Stimulated activated CD8-positive, alpha-beta memory T cell treated with anti-CD3 and anti-CD28 coated beads, Interleukin-4, amount 100 ng/mL, for 4 hours (primary cell): Measurements from ENCODE around the gene FGF12.

Experiments used
- DNase-seq, 2 donors: peaks; one replicate each; pipeline ENCODE4 v3.0.0-alpha.2; 2020; ENCODE audit warnings: low read depth in 2 of 2, low spot score in 1 of 2

Gene FGF12

DNA sequence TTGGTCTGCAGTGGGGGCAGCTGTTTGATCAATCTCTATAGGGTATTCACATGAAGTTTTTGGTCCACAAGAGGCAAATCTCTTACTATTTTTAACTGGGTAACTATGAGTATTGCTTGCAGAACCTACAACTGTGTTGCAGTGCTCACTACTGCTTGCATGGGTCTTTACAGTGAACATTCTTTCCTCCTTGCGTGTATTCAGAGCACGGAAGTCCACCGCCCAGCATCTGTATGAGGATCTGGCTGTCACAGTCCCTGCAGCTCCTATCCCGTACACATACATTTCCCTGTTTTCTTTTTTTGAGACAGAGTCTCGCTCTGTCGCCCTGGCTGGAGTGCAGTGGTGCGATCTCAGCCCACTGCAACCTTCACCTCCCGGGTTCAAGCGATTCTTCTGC lies 449.9 kb downstream of the FGF12 start:
- DNase-seq = no peak

DNA sequence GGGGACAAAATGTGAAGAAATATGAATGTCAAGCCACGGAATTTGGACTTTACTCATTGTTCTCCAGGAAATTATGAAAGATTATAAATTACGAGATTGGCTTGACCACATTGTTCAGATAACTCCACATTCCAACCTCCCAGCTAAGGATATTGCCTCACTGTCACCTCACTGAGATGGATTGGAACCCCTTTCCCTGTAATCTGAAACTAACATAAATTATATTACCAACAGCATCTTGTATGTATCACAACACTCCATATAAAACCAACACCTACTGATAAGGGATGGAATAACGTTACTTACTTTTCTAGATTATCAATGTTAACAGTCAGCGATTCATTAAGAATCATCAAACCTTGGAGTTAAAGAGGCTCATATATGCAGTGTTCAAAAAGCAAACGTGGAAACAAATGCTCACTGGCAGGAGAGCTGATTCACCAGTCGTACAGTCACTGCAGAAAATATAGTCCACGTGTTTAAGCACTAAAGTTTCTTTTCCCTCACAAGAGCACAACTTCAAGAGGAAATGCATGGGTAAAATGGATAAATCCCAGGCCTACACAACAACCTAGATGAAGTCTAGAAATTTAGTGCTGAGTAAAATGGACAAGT lies 451.5 kb downstream of the FGF12 start:
- DNase-seq = no peak

- DNase-seq = no peak
These were observed 453.7 kb downstream of the FGF12 start for GRCh38 chr3:192273697-192274010.

DNA sequence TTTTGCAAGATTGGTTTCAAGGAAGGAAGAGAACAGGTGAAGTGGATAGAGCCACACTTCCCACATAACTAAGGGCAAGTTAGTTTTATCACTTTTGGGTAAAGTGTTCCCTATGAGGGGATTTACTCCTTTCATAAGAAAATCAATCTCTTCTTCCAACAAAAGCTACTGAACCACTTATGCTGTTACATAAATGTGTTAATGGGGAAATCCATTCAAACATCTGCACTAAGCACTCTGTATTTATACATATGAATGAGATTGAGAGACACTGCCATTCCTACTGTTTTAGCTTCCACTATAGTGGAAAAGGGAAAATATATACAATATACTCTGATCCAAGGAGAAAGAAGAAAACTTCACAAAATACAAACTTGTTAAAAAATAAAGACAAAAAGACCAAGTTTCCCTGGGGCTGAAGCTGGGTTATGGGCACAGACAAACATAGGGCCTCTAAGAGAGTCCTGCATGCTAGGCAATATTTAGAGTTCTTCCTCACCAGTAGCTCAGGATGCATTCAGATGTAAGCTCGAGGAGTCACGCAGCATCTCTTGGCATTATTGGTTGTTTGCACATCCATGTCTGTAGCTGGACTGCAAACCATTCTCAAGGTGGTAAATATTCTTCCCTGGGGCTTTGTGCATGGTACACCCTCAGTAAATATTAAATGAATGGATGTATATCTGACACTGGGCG lies 454.2 kb downstream of the FGF12 start:
- no peak for DNase-seq

- no peak for DNase-seq
These were observed 465.3 kb downstream of the FGF12 start for GRCh38 chr3:192262001-192262400.

DNA sequence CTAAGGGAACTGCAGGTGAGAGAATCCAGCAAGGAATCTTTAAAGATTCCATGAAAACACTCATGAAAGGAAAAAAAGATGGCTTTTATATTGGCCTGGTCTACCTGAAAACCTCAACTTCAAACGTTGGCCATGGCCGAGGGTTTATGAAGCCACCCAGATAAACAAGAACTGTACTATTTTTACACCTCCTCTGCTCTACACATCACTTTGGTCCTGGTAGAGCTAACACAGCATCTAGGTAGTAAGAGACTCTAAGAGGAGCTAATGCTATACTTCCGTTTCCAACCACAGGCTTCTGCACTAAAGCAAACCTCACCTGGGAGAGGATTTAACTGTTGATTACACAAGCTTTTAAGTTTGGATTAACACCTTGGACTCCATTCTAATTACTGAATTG lies 466.2 kb downstream of the FGF12 start:
- DNase-seq = no peak

DNA sequence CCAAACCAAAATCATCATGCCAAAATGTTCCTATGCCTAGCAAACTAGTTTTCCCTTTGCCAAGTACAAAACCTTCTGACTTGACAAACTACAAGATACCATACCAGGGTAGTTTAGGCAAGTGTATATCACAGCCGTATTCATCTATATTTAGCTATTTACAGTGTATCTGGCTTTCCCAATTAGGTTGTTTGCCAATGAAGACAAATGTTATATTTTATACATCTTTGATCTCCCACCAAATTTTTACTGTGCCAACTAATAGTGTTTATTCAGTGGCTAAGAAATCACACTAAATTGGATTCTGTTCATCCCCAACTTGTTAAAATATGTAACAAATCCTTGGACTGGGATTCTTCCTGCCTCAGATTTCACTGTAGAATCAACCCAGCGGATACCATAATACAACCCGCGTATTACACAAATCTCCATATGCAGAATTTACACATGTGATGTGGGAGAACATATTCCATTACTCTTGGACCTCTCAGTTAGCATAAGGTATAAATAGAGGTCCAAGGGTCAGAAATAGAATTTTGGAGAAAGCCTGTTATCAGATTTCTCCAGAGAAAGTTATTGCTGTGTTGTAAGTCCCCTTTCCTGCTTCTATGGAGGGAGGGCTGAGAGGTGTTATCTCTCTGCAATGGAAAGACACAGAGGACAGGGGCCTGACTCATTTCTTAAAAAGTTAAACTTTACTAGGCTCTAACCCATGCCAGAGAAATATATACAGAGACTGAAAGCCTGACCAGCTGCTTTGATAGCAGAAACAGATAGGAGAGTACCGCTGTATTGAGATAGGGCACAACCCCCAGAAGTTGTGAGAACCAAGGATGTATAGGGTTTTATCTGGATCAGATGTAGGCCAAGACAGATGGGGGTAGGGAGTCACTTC lies 467.0 kb downstream of the FGF12 start:
- no peak for DNase-seq

GRCh38 chr3:192259661-192260060 lies 467.7 kb downstream of the FGF12 start:
- no peak for DNase-seq

- DNase-seq = no peak
These were observed 468.6 kb downstream of the FGF12 start for GRCh38 chr3:192258721-192259120.

DNA sequence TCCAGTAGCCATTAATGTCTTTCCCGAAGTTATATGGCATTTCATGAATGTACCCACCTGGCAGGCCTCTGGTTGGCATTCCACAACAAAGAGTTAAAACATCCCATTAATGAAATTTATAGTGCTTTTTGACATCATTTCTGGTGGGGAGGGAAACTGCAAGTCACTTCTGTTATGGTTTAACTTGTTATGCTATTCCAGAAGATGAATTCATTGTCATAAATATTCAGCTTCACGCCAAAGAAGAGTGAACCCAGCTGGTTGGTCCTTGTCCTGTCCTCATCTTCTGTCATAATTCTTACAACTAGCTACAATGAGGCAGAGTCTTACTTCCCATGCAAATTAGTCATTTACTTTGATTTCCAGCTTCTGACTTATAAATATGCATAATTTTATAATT lies 471.5 kb downstream of the FGF12 start:
- no peak for DNase-seq

- DNase-seq = no peak
These were observed 474.0 kb downstream of the FGF12 start for GRCh38 chr3:192253138-192253887.

DNA sequence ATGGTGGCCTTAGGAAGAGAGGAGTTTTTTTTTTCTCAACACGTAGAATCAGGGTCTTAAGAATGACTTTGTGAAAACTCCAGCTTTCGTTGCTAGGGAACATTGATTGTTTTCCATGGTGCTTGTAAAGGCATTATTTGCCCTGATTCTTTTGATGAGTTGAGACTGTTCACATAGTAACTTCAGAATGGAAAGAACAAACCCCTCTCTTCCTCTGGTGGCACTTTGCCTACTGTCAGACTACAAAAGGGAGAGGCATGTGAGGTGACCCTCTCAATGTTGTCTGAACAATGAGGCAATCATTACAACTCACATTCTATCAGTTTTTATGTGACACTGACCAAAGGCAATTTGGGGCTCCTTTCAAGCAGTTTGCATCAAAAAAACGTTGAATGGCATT lies 477.8 kb downstream of the FGF12 start:
- no peak for DNase-seq

- no peak for DNase-seq
These were observed 480.3 kb downstream of the FGF12 start for GRCh38 chr3:192246847-192247559.

DNA sequence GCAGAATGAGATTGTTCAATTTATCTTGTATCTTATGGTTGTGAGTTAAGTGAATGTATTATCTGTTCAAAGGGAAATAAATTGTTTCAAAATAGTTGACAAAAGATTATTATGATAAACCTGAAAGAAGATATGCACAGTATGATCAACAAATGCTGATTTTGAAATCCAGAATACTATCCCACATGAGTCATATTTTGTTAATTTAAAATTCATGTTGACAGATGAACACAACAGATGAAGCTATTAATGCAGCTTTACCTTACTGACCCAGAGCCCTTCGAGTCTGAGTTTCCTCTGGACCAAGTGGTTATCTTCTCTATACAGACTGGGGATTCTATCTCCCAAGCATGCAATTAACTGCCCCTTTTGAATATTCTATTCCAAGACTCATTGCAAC lies 482.8 kb downstream of the FGF12 start:
- no peak for DNase-seq

- no peak for DNase-seq
These were observed 487.4 kb downstream of the FGF12 start for GRCh38 chr3:192239956-192240355.

GRCh38 chr3:192237992-192238608 lies 489.2 kb downstream of the FGF12 start:
- DNase-seq = no peak

GRCh38 chr3:192229866-192230265 lies 497.5 kb downstream of the FGF12 start:
- DNase-seq = no peak

GRCh38 chr3:192224634-192225155 lies 502.6 kb downstream of the FGF12 start:
- DNase-seq = no peak

DNA sequence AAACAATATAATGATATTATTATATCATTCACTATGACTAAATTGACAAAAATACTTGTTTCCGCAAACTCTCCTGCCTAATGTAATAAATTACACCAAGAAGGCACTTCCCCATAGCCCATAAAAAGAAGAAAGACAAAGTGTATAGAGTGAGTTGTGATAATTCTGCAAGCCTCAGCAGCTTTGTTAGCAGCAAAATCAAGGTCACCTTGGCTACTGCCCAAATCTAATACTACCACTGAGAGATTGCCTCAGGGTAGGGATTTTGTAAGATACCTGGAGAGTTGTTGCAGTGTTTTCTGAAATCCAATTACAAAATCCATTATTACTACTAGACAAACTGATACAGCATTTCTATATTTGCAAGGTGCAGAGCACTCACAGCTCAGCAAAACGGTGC lies 503.5 kb downstream of the FGF12 start:
- no peak for DNase-seq

- DNase-seq = no peak
These were observed 506.4 kb downstream of the FGF12 start for GRCh38 chr3:192220915-192221314.
